HEK293 (cell line): ENCODE results near the gene SLC25A6.

Experiments
- CTCF ChIA-PET: fragments of 350-600 bp; formaldehyde crosslinking; extraction: SDS; loops from one replicate; lab custom pipeline; 2021; ENCODE audit warnings: antibody characterized with exemption; lab: Yijun Ruan, JAX
- POLR2A ChIA-PET: fragments of 300-600 bp; formaldehyde crosslinking; extraction: SDS; loops from one replicate; lab custom pipeline; 2020; ENCODE audit warnings: antibody characterized with exemption, inconsistent platforms; lab: Yijun Ruan, JAX
- H3K27ac ChIP-seq: fragments of 200-500 bp; sonication (Bioruptor generic); 2 replicates; pipeline ENCODE4 v1.5.1; 2014; ENCODE audit warnings: low read depth, low read length, control low read depth, inconsistent platforms; ENCODE audit errors: extremely low read depth
- H3K36me3 ChIP-seq, 2 experiments: fragments of 200-500 bp in 1 of 2; sonication (Bioruptor generic) in 1 of 2; 1 replicate in 1 of 2; 2 replicates in 1 of 2; pipeline ENCODE4 v1.5.1; 2014 to 2017; ENCODE audit warnings: inconsistent platforms in 2 of 2, low read length in 2 of 2; ENCODE audit not compliant: control insufficient read depth in 2 of 2, insufficient read depth in 1 of 2
- H3K4me1 ChIP-seq: fragments of 200-500 bp; sonication (Bioruptor generic); 2 replicates; pipeline ENCODE4 v1.5.1; 2014; ENCODE audit warnings: mild to moderate bottlenecking, low read length, inconsistent platforms; ENCODE audit not compliant: control insufficient read depth, insufficient read depth
- H3K4me3 ChIP-seq: 2 replicates; pipeline ENCODE4 v1.5.1; 2011; ENCODE audit warnings: low read depth, mild to moderate bottlenecking, control low read depth, low read length, moderate library complexity
- H3K9me3 ChIP-seq: fragments of 200-500 bp; sonication (Bioruptor generic); 2 replicates; pipeline ENCODE4 v1.5.1; 2014; ENCODE audit warnings: low read depth, low read length, inconsistent platforms; ENCODE audit not compliant: control insufficient read depth, insufficient read depth
- EGR2 ChIP-seq: fragments of 450-650 bp; formaldehyde crosslinking; IDR thresholded peaks from 2 replicates; pipeline ENCODE4 v1.5.1; 2016; ENCODE audit warnings: low read depth, missing biosample characterization, missing genetic modification characterization
- KLF16 ChIP-seq: fragments of 450-650 bp; formaldehyde crosslinking; IDR thresholded peaks from 2 replicates; pipeline ENCODE4 v1.5.1; 2017; ENCODE audit warnings: missing biosample characterization, missing genetic modification characterization
- ZBTB21 ChIP-seq: fragments of 450-650 bp; formaldehyde crosslinking; IDR thresholded peaks from 2 replicates; pipeline ENCODE4 v1.5.1; 2017; ENCODE audit warnings: missing biosample characterization, missing genetic modification characterization
- ZNF221 ChIP-seq: fragments of 450-650 bp; formaldehyde crosslinking; IDR thresholded peaks from 2 replicates; pipeline ENCODE4 v1.5.1; 2017; ENCODE audit warnings: missing biosample characterization, missing genetic modification characterization, borderline replicate concordance
- ZNF350 ChIP-seq: fragments of 450-650 bp; formaldehyde crosslinking; IDR thresholded peaks from 2 replicates; pipeline ENCODE4 v1.5.0; 2017; ENCODE audit warnings: missing biosample characterization, mild to moderate bottlenecking, missing genetic modification characterization
- ZNF433 ChIP-seq: fragments of 450-650 bp; formaldehyde crosslinking; IDR thresholded peaks from 2 replicates; pipeline ENCODE4 v1.5.1; 2016; ENCODE audit warnings: missing biosample characterization, missing genetic modification characterization, low read depth
- ZNF510 ChIP-seq: fragments of 450-650 bp; formaldehyde crosslinking; IDR thresholded peaks from 2 replicates; pipeline ENCODE4 v1.5.1; 2018; ENCODE audit warnings: mild to moderate bottlenecking, missing genetic modification characterization, missing biosample characterization; ENCODE audit not compliant: insufficient replicate concordance
- ZNF624 ChIP-seq: fragments of 450-650 bp; formaldehyde crosslinking; IDR thresholded peaks from 2 replicates; pipeline ENCODE4 v1.5.1; 2017; ENCODE audit warnings: missing biosample characterization, missing genetic modification characterization
- TF ChIP-seq, protein P1 (sequence below): IDR thresholded peaks from 2 replicates; pipeline ENCODE4 v1.6.1; 2011; ENCODE audit warnings: mild to moderate bottlenecking, low read depth, low read length, borderline replicate concordance
- TF ChIP-seq, protein P2 (sequence below): fragments of 450-650 bp; formaldehyde crosslinking; IDR thresholded peaks from 2 replicates; pipeline ENCODE4 v1.5.1; 2017; ENCODE audit warnings: missing biosample characterization, missing genetic modification characterization
- TF ChIP-seq, protein P3 (sequence below): fragments of 450-650 bp; formaldehyde crosslinking; IDR thresholded peaks from 2 replicates; pipeline ENCODE4 v1.5.1; 2016; ENCODE audit warnings: missing biosample characterization, missing genetic modification characterization
- TF ChIP-seq, protein P4 (sequence below): fragments of 450-650 bp; IDR thresholded peaks from 2 replicates; pipeline ENCODE4 v1.5.1; 2018; ENCODE audit warnings: missing biosample characterization, mild to moderate bottlenecking, missing genetic modification characterization
- TF ChIP-seq, protein P5 (sequence below): fragments of 450-650 bp; formaldehyde crosslinking; IDR thresholded peaks from 2 replicates; pipeline ENCODE4 v1.5.1; 2016; ENCODE audit warnings: missing biosample characterization, missing genetic modification characterization
- TF ChIP-seq, protein P6 (sequence below): sonication (generic); formaldehyde crosslinking; IDR thresholded peaks from 2 replicates; pipeline ENCODE4 v1.8.1; 2022; ENCODE audit warnings: mild to moderate bottlenecking, moderate library complexity, missing genetic modification reagents

Gene SLC25A6

DNA sequence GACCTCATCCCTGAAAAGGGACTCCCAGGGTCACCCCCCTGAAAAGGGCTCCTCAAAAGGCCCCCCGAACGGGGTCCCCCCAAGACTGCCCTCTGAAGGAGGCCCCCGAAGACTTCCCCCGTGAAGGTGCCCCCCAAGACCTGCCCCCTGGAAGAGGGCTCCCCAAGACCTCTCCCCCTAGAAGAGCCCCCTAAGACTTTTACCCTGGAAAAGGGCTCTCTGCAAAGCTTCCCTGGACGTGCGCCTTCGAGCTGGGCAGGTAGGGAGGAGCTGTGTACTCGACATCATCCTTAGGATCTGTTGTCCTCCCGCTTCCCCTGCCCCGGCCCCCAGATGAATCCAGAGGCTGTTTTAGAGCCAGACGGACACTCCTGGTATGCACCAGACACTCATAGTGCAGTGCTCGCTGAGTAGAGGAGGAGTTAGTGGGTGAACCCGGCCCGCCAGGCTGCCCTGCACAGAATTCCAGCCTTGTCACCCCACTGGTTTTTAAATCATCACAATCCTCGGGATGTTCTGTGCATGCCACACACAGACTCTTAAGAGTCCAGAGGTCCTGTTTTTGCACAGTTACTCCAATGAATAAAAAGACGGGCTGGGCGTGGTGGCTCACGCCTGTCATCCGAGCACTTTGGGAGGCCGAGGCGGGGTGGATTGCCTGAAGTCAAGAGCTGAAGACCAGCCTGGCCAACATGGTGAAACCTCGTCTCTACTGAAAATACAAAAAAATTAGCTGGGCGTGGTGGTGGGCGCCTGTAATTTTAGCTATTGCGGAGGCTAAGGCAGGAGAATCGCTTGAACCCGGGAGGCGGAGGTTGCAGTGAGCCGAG lies 5.7 kb upstream of the SLC25A6 start:
- peaks cover 30 to 70% of the 10 kb centered on the region in 2 experiments; a peak in 2 of 3 replicates for H3K36me3 ChIP-seq
- no peaks in the 10 kb centered on the region for H3K9me3 ChIP-seq
- no peak overlapping the region for H3K4me3 ChIP-seq
- ChIA-PET POLR2A (no interaction called here), CTCF (no interaction called here)
- TF ChIP-seq, protein P1, sequence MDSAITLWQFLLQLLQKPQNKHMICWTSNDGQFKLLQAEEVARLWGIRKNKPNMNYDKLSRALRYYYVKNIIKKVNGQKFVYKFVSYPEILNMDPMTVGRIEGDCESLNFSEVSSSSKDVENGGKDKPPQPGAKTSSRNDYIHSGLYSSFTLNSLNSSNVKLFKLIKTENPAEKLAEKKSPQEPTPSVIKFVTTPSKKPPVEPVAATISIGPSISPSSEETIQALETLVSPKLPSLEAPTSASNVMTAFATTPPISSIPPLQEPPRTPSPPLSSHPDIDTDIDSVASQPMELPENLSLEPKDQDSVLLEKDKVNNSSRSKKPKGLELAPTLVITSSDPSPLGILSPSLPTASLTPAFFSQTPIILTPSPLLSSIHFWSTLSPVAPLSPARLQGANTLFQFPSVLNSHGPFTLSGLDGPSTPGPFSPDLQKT, result no peak
- TF ChIP-seq, protein P2, sequence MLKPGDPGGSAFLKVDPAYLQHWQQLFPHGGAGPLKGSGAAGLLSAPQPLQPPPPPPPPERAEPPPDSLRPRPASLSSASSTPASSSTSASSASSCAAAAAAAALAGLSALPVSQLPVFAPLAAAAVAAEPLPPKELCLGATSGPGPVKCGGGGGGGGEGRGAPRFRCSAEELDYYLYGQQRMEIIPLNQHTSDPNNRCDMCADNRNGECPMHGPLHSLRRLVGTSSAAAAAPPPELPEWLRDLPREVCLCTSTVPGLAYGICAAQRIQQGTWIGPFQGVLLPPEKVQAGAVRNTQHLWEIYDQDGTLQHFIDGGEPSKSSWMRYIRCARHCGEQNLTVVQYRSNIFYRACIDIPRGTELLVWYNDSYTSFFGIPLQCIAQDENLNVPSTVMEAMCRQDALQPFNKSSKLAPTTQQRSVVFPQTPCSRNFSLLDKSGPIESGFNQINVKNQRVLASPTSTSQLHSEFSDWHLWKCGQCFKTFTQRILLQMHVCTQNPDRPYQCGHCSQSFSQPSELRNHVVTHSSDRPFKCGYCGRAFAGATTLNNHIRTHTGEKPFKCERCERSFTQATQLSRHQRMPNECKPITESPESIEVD (tag by site-specific recombination), result no peak
- TF ChIP-seq, protein P3, sequence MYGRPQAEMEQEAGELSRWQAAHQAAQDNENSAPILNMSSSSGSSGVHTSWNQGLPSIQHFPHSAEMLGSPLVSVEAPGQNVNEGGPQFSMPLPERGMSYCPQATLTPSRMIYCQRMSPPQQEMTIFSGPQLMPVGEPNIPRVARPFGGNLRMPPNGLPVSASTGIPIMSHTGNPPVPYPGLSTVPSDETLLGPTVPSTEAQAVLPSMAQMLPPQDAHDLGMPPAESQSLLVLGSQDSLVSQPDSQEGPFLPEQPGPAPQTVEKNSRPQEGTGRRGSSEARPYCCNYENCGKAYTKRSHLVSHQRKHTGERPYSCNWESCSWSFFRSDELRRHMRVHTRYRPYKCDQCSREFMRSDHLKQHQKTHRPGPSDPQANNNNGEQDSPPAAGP (tag by site-specific recombination), result no peak
- TF ChIP-seq ZNF221 (tag by site-specific recombination) (no peak), ZNF510 (no peak), ZBTB21 (tag by site-specific recombination) (no peak), KLF16 (no peak), EGR2 (tag by site-specific recombination) (no peak), ZNF624 (no peak), ZNF433 (tag by site-specific recombination) (no peak)
- TF ChIP-seq, protein P4, sequence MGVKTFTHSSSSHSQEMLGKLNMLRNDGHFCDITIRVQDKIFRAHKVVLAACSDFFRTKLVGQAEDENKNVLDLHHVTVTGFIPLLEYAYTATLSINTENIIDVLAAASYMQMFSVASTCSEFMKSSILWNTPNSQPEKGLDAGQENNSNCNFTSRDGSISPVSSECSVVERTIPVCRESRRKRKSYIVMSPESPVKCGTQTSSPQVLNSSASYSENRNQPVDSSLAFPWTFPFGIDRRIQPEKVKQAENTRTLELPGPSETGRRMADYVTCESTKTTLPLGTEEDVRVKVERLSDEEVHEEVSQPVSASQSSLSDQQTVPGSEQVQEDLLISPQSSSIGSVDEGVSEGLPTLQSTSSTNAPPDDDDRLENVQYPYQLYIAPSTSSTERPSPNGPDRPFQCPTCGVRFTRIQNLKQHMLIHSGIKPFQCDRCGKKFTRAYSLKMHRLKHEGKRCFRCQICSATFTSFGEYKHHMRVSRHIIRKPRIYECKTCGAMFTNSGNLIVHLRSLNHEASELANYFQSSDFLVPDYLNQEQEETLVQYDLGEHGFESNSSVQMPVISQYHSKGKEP, result no peak
- TF ChIP-seq, protein P5, sequence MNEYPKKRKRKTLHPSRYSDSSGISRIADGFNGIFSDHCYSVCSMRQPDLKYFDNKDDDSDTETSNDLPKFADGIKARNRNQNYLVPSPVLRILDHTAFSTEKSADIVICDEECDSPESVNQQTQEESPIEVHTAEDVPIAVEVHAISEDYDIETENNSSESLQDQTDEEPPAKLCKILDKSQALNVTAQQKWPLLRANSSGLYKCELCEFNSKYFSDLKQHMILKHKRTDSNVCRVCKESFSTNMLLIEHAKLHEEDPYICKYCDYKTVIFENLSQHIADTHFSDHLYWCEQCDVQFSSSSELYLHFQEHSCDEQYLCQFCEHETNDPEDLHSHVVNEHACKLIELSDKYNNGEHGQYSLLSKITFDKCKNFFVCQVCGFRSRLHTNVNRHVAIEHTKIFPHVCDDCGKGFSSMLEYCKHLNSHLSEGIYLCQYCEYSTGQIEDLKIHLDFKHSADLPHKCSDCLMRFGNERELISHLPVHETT (tag by site-specific recombination), result no peak
- TF ChIP-seq, protein P6, sequence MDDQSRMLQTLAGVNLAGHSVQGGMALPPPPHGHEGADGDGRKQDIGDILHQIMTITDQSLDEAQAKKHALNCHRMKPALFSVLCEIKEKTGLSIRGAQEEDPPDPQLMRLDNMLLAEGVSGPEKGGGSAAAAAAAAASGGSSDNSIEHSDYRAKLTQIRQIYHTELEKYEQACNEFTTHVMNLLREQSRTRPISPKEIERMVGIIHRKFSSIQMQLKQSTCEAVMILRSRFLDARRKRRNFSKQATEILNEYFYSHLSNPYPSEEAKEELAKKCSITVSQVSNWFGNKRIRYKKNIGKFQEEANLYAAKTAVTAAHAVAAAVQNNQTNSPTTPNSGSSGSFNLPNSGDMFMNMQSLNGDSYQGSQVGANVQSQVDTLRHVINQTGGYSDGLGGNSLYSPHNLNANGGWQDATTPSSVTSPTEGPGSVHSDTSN (CRISPR knock-in tag), result no peak
- no peak overlapping the region for H3K27ac ChIP-seq
- H3K4me1 ChIP-seq, result no peaks in the 10 kb centered on the region; the same call in 1 of the 2 replicates

DNA sequence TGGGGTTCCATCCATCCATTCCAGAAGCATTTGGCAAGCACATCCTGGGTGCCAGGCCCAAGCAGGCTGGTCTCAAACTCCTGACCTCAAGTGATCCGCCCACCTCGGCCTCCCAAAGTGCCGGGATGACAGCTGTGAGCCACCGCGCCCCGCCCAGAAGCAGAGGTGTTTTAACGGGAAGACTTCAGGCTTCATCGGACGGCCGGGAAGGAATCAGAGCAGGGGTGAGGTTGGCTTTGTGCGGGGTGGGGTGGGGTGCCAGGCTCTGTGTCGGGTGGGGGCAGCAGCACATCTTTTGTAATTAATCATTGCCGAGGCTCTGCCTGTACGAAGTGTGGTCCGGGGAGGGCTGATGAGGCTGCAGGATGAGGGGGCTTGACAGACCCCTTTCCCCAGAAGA lies 5.1 kb upstream of the SLC25A6 start:
- Histone ChIP-seq H3K27ac (no peak overlapping the region), H3K36me3 (peaks cover 30 to 68% of the 10 kb centered on the region in 2 experiments; a peak in 2 of 3 replicates), H3K4me1 (no peaks in the 10 kb centered on the region; the same call in 1 of the 2 replicates), H3K4me3 (no peak overlapping the region), H3K9me3 (no peaks in the 10 kb centered on the region)
- TF ChIP-seq EGR2 (tag by site-specific recombination) (peak; percentile 44; the same call in 1 of the 2 replicates), ZNF350 (no peak)
- CTCF ChIA-PET, result no interaction called here
- POLR2A ChIA-PET, result no interaction called here
